ENCODE data around the gene API5. TPM values are rescaled to one million over a fixed set of nuclear protein-coding genes. Genes with fewer than 3 reads are reported as not detected.

Gene API5
- total RNA-seq: 86.9 and 107 TPM in 2 replicates
- 40.0 and 44.8 TPM in 2 replicates for polyA plus RNA-seq

- peak within 1 kb of the TSS; percentile 92 for H2AFZ ChIP-seq
- no peaks in the 10 kb centered on the region for H3K36me3 ChIP-seq (replicated peaks; ENCODE audit: insufficient read depth, low read depth)
- under 1% methylated on average over 60 of the region's 60 CpGs for WGBS (ENCODE audit: low lambda C conversion rate, missing lambda C conversion rate)
- H3K27me3 ChIP-seq: no peaks in the 10 kb centered on the region
- peak; percentile 97 for DNase-seq (ENCODE audit: low spot score)
- H3K9me2 ChIP-seq (replicated peaks; ENCODE audit: insufficient read depth): no peaks in the 10 kb centered on the region
- H3K27ac ChIP-seq: peak within 1 kb of the TSS; percentile 90
- H4K20me1 ChIP-seq (ENCODE audit: insufficient read depth, poor library complexity, severe bottlenecking): peaks cover 44% of the 10 kb centered on the region
- H3K4me2 ChIP-seq: peak within 1 kb of the TSS; percentile 82
- H3K4me3 ChIP-seq: peak within 1 kb of the TSS; percentile 51
- peaks cover 4% of the 10 kb centered on the region for H3K4me1 ChIP-seq (ENCODE audit: insufficient read depth)
- TF ChIP-seq EZH2phosphoT487 (IDR thresholded peaks at IDR 0.05; ENCODE audit: low read depth, severe bottlenecking, unreplicated experiment): no peak
- TF ChIP-seq CTCF (IDR thresholded peaks at IDR 0.05; ENCODE audit: poor library complexity): peak; percentile 94
- TF ChIP-seq EZH2 (IDR thresholded peaks at IDR 0.05; ENCODE audit: borderline replicate concordance): no peak
- H3K79me2 ChIP-seq: peaks cover 51% of the 10 kb centered on the region
- no peaks in the 10 kb centered on the region for H3K9me3 ChIP-seq (ENCODE audit: low read depth)
Measured at GRCh38 chr11:43311791-43312607, at the start of gene API5. Gene API5 (plus strand): TSS chr11:43311996. CDS start chr11:43312128, 132 bp downstream.

- Histone ChIP-seq H3K9me2 (replicated peaks; ENCODE audit: insufficient read depth) (no peaks in the 10 kb centered on the region), H2AFZ (no peak overlapping the region), H3K4me1 (ENCODE audit: insufficient read depth) (no peaks in the 10 kb centered on the region), H3K27me3 (no peaks in the 10 kb centered on the region), H3K4me3 (no peak overlapping the region), H3K36me3 (replicated peaks; ENCODE audit: insufficient read depth, low read depth) (no peaks in the 10 kb centered on the region), H3K9me3 (ENCODE audit: low read depth) (no peaks in the 10 kb centered on the region), H4K20me1 (ENCODE audit: insufficient read depth, poor library complexity, severe bottlenecking) (no peaks in the 10 kb centered on the region), H3K79me2 (no peaks in the 10 kb centered on the region), H3K4me2 (no peak overlapping the region), H3K27ac (no peak overlapping the region)
- 78% methylated on average over 10 of the region's 10 CpGs for WGBS (ENCODE audit: low lambda C conversion rate, missing lambda C conversion rate)
- peak; percentile 10 for DNase-seq (ENCODE audit: low spot score)
- no peak for TF ChIP-seq CTCF (IDR thresholded peaks at IDR 0.05; ENCODE audit: poor library complexity)
- TF ChIP-seq EZH2phosphoT487 (IDR thresholded peaks at IDR 0.05; ENCODE audit: low read depth, severe bottlenecking, unreplicated experiment): no peak
- no peak for TF ChIP-seq EZH2 (IDR thresholded peaks at IDR 0.05; ENCODE audit: borderline replicate concordance)
Measured at GRCh38 chr11:43267856-43268580, 43.8 kb upstream of the API5 start.

- no peaks in the 10 kb centered on the region for H3K36me3 ChIP-seq (replicated peaks; ENCODE audit: insufficient read depth, low read depth)
- DNase-seq (ENCODE audit: low spot score): no peak
- no peak overlapping the region for H3K4me3 ChIP-seq
- no peaks in the 10 kb centered on the region for H3K79me2 ChIP-seq
- H3K9me3 ChIP-seq (ENCODE audit: low read depth): no peaks in the 10 kb centered on the region
- 29% methylated on average over 2 of the region's 2 CpGs for WGBS (ENCODE audit: low lambda C conversion rate, missing lambda C conversion rate)
- no peak for TF ChIP-seq CTCF (IDR thresholded peaks at IDR 0.05; ENCODE audit: poor library complexity)
- TF ChIP-seq EZH2phosphoT487 (IDR thresholded peaks at IDR 0.05; ENCODE audit: low read depth, severe bottlenecking, unreplicated experiment): no peak
- TF ChIP-seq EZH2 (IDR thresholded peaks at IDR 0.05; ENCODE audit: borderline replicate concordance): no peak
- H3K9me2 ChIP-seq (replicated peaks; ENCODE audit: insufficient read depth): no peaks in the 10 kb centered on the region
- no peaks in the 10 kb centered on the region for H3K27me3 ChIP-seq
- no peaks in the 10 kb centered on the region for H4K20me1 ChIP-seq (ENCODE audit: insufficient read depth, poor library complexity, severe bottlenecking)
- no peak overlapping the region for H3K27ac ChIP-seq
- no peaks in the 10 kb centered on the region for H3K4me1 ChIP-seq (ENCODE audit: insufficient read depth)
- no peak overlapping the region for H2AFZ ChIP-seq
- H3K4me2 ChIP-seq: peak overlapping the region; percentile 10
Measured at GRCh38 chr11:43268786-43269185, 43.0 kb upstream of the API5 start.

Data from hepatocyte (in vitro differentiated cells).